ENCODE measurements around the gene PTEN.

The PTEN gene

DNA sequence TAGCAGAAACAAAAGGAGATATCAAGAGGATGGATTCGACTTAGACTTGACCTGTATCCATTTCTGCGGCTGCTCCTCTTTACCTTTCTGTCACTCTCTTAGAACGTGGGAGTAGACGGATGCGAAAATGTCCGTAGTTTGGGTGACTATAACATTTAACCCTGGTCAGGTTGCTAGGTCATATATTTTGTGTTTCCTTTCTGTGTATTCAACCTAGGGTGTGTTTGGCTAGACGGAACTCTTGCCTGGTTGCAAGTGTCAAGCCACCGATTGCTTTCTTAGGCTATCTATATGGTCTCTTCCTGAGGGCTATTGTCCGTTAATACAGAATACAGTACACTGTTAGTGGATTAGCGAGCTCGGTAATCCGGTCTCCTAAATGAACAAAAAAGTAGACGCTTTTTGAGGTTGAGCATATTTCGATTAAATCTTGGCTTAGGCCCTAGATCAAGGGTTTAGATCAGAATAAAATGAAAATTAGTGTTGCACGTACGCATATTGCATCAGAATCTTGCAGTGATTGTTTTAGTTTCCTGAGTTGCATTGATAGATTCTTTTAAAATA is 1.2 kb downstream of the PTEN start:
- ChIA-PET POLR2A (interaction anchor here (1.1 to 2.0 kb wide), 2 partner anchors 10 to 19 kb away, joined by 3 to 5 read pairs; no protein-coding TSS in a partner anchor), CTCF (no interaction called here)
- peak overlapping the region; percentile 99 for H3K27ac ChIP-seq (ENCODE audit: extremely low read depth, low read depth, low read length)

GRCh38 chr10:87865241-87865881 is 1.9 kb downstream of the PTEN start:
- ChIA-PET POLR2A (interaction anchor here (1.1 to 2.0 kb wide), 3 partner anchors 9 to 249 kb away, joined by 3 to 5 read pairs (median 4); no protein-coding TSS in a partner anchor), CTCF (interaction anchor here (0.7 kb wide), 1 partner anchor 302 kb away, joined by 3 read pairs; no protein-coding TSS in a partner anchor)
- H3K9me3 ChIP-seq (ENCODE audit: control insufficient read depth, insufficient read depth, low read depth, low read length), result no peaks in the 10 kb centered on the region
- no peaks in the 10 kb centered on the region for H3K36me3 ChIP-seq (ENCODE audit: control insufficient read depth in 2 of 2, insufficient read depth in 1 of 2, low read length in 2 of 2)
- H3K27ac ChIP-seq (ENCODE audit: extremely low read depth, low read depth, low read length), result peak overlapping the region; percentile 99; the same call in 1 of the 2 replicates
- no peak for TF ChIP-seq ZNF610 (tag by site-specific recombination; IDR thresholded peaks at IDR 0.05; ENCODE audit: borderline replicate concordance)
- TF ChIP-seq ZNF791 (tag by site-specific recombination; IDR thresholded peaks at IDR 0.05), result no peak
- TF ChIP-seq, protein P1, sequence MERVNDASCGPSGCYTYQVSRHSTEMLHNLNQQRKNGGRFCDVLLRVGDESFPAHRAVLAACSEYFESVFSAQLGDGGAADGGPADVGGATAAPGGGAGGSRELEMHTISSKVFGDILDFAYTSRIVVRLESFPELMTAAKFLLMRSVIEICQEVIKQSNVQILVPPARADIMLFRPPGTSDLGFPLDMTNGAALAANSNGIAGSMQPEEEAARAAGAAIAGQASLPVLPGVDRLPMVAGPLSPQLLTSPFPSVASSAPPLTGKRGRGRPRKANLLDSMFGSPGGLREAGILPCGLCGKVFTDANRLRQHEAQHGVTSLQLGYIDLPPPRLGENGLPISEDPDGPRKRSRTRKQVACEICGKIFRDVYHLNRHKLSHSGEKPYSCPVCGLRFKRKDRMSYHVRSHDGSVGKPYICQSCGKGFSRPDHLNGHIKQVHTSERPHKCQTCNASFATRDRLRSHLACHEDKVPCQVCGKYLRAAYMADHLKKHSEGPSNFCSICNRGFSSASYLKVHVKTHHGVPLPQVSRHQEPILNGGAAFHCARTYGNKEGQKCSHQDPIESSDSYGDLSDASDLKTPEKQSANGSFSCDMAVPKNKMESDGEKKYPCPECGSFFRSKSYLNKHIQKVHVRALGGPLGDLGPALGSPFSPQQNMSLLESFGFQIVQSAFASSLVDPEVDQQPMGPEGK (tag by site-specific recombination; IDR thresholded peaks at IDR 0.05), result no peak
- TF ChIP-seq ZNF223 (tag by site-specific recombination; IDR thresholded peaks at IDR 0.05), result no peak
- TF ChIP-seq ZNF248 (tag by site-specific recombination; IDR thresholded peaks at IDR 0.05), result no peak
- TF ChIP-seq ZNF677 (tag by site-specific recombination; IDR thresholded peaks at IDR 0.05), result no peak
- no peak for TF ChIP-seq ZSCAN30 (tag by site-specific recombination; IDR thresholded peaks at IDR 0.05)
- TF ChIP-seq ZNF510 (tag by site-specific recombination; IDR thresholded peaks at IDR 0.05; ENCODE audit: insufficient replicate concordance), result no peak
- no peak for TF ChIP-seq ZNF302 (tag by site-specific recombination; IDR thresholded peaks at IDR 0.05; ENCODE audit: low read depth)
- no peak for TF ChIP-seq ZNF747 (tag by site-specific recombination; IDR thresholded peaks at IDR 0.05)
- no peak for TF ChIP-seq SALL2 (tag by site-specific recombination; IDR thresholded peaks at IDR 0.05; ENCODE audit: borderline replicate concordance)
- H3K4me3 ChIP-seq (ENCODE audit: low read depth, low read length), result peak overlapping the region; percentile 60
- H3K4me1 ChIP-seq (ENCODE audit: control insufficient read depth, insufficient read depth, low read length), result peaks cover 15% of the 10 kb centered on the region

More for the DNA sequence above, 1.2 kb downstream of the PTEN start:
- Histone ChIP-seq H3K9me3 (ENCODE audit: control insufficient read depth, insufficient read depth, low read depth, low read length) (no peaks in the 10 kb centered on the region), H3K36me3 (ENCODE audit: control insufficient read depth in 2 of 2, insufficient read depth in 1 of 2, low read length in 2 of 2) (no peaks in the 10 kb centered on the region), H3K4me3 (ENCODE audit: low read depth, low read length) (peak overlapping the region; percentile 60), H3K4me1 (ENCODE audit: control insufficient read depth, insufficient read depth, low read length) (peaks cover 14% of the 10 kb centered on the region; the same call in 1 of the 2 replicates)
- TF ChIP-seq ZNF350 (tag by site-specific recombination; IDR thresholded peaks at IDR 0.05) (no peak), GFI1B (tag by site-specific recombination; IDR thresholded peaks at IDR 0.05) (peak; percentile 65), ZNF660 (tag by site-specific recombination; IDR thresholded peaks at IDR 0.05) (0 out of 2 replicates have a peak, but pooled peaks have one; percentile 19), ZNF280C (tag by site-specific recombination; IDR thresholded peaks at IDR 0.05) (no peak), ZNF366 (tag by site-specific recombination; conservative IDR thresholded peaks at IDR 0.05) (0 out of 2 replicates have a peak, but pooled peaks have one; percentile 20), ZBTB17 (tag by site-specific recombination; IDR thresholded peaks at IDR 0.05) (peak; percentile 92), ZNF335 (tag by site-specific recombination; conservative IDR thresholded peaks at IDR 0.05) (peak; percentile 16; the same call in 1 of the 2 replicates), ZNF341 (tag by site-specific recombination; IDR thresholded peaks at IDR 0.05; ENCODE audit: low read depth) (no peak), ZNF776 (tag by site-specific recombination; IDR thresholded peaks at IDR 0.05; ENCODE audit: borderline replicate concordance) (no peak), ZEB2 (tag by site-specific recombination; IDR thresholded peaks at IDR 0.05) (no peak), ZNF169 (tag by site-specific recombination; IDR thresholded peaks at IDR 0.05) (no peak), ZNF433 (tag by site-specific recombination; IDR thresholded peaks at IDR 0.05; ENCODE audit: low read depth) (no peak)
- TF ChIP-seq, protein P2, sequence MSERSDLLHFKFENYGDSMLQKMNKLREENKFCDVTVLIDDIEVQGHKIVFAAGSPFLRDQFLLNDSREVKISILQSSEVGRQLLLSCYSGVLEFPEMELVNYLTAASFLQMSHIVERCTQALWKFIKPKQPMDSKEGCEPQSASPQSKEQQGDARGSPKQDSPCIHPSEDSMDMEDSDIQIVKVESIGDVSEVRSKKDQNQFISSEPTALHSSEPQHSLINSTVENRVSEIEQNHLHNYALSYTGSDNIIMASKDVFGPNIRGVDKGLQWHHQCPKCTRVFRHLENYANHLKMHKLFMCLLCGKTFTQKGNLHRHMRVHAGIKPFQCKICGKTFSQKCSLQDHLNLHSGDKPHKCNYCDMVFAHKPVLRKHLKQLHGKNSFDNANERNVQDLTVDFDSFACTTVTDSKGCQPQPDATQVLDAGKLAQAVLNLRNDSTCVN (tag by site-specific recombination; optimal IDR thresholded peaks at IDR 0.05), result no peak
- TF ChIP-seq, protein P3, sequence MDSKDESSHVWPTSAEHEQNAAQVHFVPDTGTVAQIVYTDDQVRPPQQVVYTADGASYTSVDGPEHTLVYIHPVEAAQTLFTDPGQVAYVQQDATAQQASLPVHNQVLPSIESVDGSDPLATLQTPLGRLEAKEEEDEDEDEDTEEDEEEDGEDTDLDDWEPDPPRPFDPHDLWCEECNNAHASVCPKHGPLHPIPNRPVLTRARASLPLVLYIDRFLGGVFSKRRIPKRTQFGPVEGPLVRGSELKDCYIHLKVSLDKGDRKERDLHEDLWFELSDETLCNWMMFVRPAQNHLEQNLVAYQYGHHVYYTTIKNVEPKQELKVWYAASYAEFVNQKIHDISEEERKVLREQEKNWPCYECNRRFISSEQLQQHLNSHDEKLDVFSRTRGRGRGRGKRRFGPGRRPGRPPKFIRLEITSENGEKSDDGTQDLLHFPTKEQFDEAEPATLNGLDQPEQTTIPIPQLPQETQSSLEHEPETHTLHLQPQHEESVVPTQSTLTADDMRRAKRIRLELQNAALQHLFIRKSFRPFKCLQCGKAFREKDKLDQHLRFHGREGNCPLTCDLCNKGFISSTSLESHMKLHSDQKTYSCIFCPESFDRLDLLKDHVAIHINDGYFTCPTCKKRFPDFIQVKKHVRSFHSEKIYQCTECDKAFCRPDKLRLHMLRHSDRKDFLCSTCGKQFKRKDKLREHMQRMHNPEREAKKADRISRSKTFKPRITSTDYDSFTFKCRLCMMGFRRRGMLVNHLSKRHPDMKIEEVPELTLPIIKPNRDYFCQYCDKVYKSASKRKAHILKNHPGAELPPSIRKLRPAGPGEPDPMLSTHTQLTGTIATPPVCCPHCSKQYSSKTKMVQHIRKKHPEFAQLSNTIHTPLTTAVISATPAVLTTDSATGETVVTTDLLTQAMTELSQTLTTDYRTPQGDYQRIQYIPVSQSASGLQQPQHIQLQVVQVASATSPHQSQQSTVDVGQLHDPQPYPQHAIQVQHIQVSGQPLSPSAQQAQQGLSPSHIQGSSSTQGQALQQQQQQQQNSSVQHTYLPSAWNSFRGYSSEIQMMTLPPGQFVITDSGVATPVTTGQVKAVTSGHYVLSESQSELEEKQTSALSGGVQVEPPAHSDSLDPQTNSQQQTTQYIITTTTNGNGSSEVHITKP (tag by site-specific recombination; IDR thresholded peaks at IDR 0.05), result peak; percentile 38; the same call in 1 of the 2 replicates

All from HEK293 (cell line).